OCI-M2 (cell line): Measurements from ENCODE around the gene SLC1A3.

ENCODE experiments used
- DNase-seq: peaks from one replicate; lab custom pipeline; 2025; ENCODE audit not compliant: unreplicated experiment; lab: John Stamatoyannopoulos, UW

Gene SLC1A3

GRCh38 chr5:36683821-36684434 lies 77.5 kb downstream of the SLC1A3 start:
- no peak for DNase-seq

- DNase-seq = no peak
Measured at GRCh38 chr5:36685631-36686288, 79.4 kb downstream of the SLC1A3 start.

- no peak for DNase-seq
Measured at GRCh38 chr5:36686881-36687280, 80.5 kb downstream of the SLC1A3 start.

- no peak for DNase-seq
Measured at GRCh38 chr5:36688722-36689121, 82.3 kb downstream of the SLC1A3 start.

GRCh38 chr5:36689225-36689624 lies 82.8 kb downstream of the SLC1A3 start:
- DNase-seq = no peak

GRCh38 chr5:36690041-36690961 lies 83.9 kb downstream of the SLC1A3 start:
- peak; percentile 38 for DNase-seq

- DNase-seq = no peak
Measured at GRCh38 chr5:36691226-36691625, 84.8 kb downstream of the SLC1A3 start.

GRCh38 chr5:36691696-36692371 lies 85.4 kb downstream of the SLC1A3 start:
- no peak for DNase-seq

GRCh38 chr5:36692791-36693763 lies 86.7 kb downstream of the SLC1A3 start:
- DNase-seq = no peak

- no peak for DNase-seq
Measured at GRCh38 chr5:36694351-36694750, 87.9 kb downstream of the SLC1A3 start.

- DNase-seq = no peak
Measured at GRCh38 chr5:36696059-36696673, 89.8 kb downstream of the SLC1A3 start.

- DNase-seq = no peak
Measured at GRCh38 chr5:36698031-36698430, 91.6 kb downstream of the SLC1A3 start.

- no peak for DNase-seq
Measured at GRCh38 chr5:36701085-36701698, 94.8 kb downstream of the SLC1A3 start.

GRCh38 chr5:36703245-36703860 lies 96.9 kb downstream of the SLC1A3 start:
- DNase-seq = no peak

- no peak for DNase-seq
Measured at GRCh38 chr5:36704131-36704530, 97.7 kb downstream of the SLC1A3 start.

- DNase-seq = no peak
Measured at GRCh38 chr5:36705055-36705454, 98.6 kb downstream of the SLC1A3 start.

GRCh38 chr5:36706662-36707061 lies 100.3 kb downstream of the SLC1A3 start:
- DNase-seq = no peak

GRCh38 chr5:36708996-36709395 lies 102.6 kb downstream of the SLC1A3 start:
- DNase-seq = no peak

- no peak for DNase-seq
Measured at GRCh38 chr5:36710039-36710438, 103.6 kb downstream of the SLC1A3 start.
